Measurements from ENCODE around the gene ROR2. TPM values are rescaled to one million over a fixed set of nuclear protein-coding genes. Genes with fewer than 3 reads are reported as not detected.

ROR2 gene
- total RNA-seq, 1 donor from 2014 or later = 3.8 TPM

- DNase-seq (no peak), ATAC-seq (no peak)
- no peaks in the 10 kb centered on the region for H3K36me3 ChIP-seq
- intact Hi-C loops (cut with DNase I) = no loop called here
- no peak for TF ChIP-seq CTCF (IDR thresholded peaks at IDR 0.05)
- no peaks in the 10 kb centered on the region for H3K4me1 ChIP-seq
- H3K4me3 ChIP-seq = no peak overlapping the region
- H3K27me3 ChIP-seq (ENCODE audit: low read depth) = peaks cover 5% of the 10 kb centered on the region
- no peaks in the 10 kb centered on the region for H3K9me3 ChIP-seq
- no peak overlapping the region for H3K27ac ChIP-seq
Measured at GRCh38 chr9:91730806-91731205, 219.2 kb downstream of the ROR2 start.

GRCh38 chr9:91729558-91729842 is 220.5 kb downstream of the ROR2 start:
- no peak overlapping the region for H3K27ac ChIP-seq
- intact Hi-C loops (cut with DNase I) = no loop called here
- H3K4me3 ChIP-seq = no peak overlapping the region
- peaks cover 3% of the 10 kb centered on the region for H3K36me3 ChIP-seq
- no peak for DNase-seq
- no peaks in the 10 kb centered on the region for H3K9me3 ChIP-seq
- no peaks in the 10 kb centered on the region for H3K4me1 ChIP-seq
- no peaks in the 10 kb centered on the region for H3K27me3 ChIP-seq (ENCODE audit: low read depth)
- no peak for ATAC-seq
- no peak for TF ChIP-seq CTCF (IDR thresholded peaks at IDR 0.05)

GRCh38 chr9:91727972-91728371 is 222.1 kb downstream of the ROR2 start:
- intact Hi-C loops (cut with DNase I) = no loop called here
- no peak for ATAC-seq
- no peak overlapping the region for H3K27ac ChIP-seq

GRCh38 chr9:91727316-91727861 is 222.6 kb downstream of the ROR2 start:
- intact Hi-C loops (cut with DNase I) = no loop called here
- peak; percentile 67 to 70 for ATAC-seq

More at GRCh38 chr9:91727972-91728371, 222.1 kb downstream of the ROR2 start:
- no peaks in the 10 kb centered on the region for H3K27me3 ChIP-seq (ENCODE audit: low read depth)
- H3K4me1 ChIP-seq = no peaks in the 10 kb centered on the region
- no peak overlapping the region for H3K4me3 ChIP-seq
- H3K36me3 ChIP-seq = peaks cover 11% of the 10 kb centered on the region
- no peak for DNase-seq
- no peak for TF ChIP-seq CTCF (IDR thresholded peaks at IDR 0.05)
- no peaks in the 10 kb centered on the region for H3K9me3 ChIP-seq

GRCh38 chr9:91726406-91727100 is 223.5 kb downstream of the ROR2 start:
- no peak for ATAC-seq
- Histone ChIP-seq H3K27ac (no peak overlapping the region), H3K27me3 (ENCODE audit: low read depth) (no peaks in the 10 kb centered on the region), H3K36me3 (peaks cover 11% of the 10 kb centered on the region), H3K4me3 (no peak overlapping the region), H3K4me1 (no peaks in the 10 kb centered on the region), H3K9me3 (no peaks in the 10 kb centered on the region)
- no peak for DNase-seq
- intact Hi-C loops (cut with DNase I) = no loop called here
- no peak for TF ChIP-seq CTCF (IDR thresholded peaks at IDR 0.05)

More at GRCh38 chr9:91727316-91727861, 222.6 kb downstream of the ROR2 start:
- no peak for DNase-seq
- Histone ChIP-seq H3K4me1 (no peaks in the 10 kb centered on the region), H3K9me3 (no peaks in the 10 kb centered on the region), H3K27me3 (ENCODE audit: low read depth) (no peaks in the 10 kb centered on the region), H3K36me3 (peaks cover 11% of the 10 kb centered on the region), H3K4me3 (no peak overlapping the region), H3K27ac (no peak overlapping the region)
- TF ChIP-seq CTCF (IDR thresholded peaks at IDR 0.05) = peak; percentile 68

All from lower lobe of right lung (tissue), 2 donors.